ENCODE results near the gene TCEAL9.

DNA sequence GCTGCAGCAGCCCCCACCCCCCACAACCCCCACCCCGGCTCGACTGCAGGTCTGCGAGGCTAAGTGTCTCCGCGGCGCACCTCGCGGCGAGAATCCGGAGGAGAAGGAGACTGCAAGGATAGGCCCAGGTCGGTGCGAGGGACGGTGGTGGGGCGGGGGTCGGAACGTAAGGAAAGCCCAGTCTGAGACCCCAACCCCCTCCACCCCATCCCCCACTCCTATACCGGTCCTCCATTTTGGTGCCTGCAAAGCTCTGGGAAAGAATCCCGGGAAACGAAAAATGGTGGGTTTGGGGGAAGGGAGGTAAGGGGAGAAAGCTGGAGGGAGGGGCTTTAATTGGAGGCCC is 20.6 kb downstream of the TCEAL9 start:
- TF ChIP-seq PPARA (CRISPR knock-in tag; IDR thresholded peaks at IDR 0.05; ENCODE audit: borderline replicate concordance) (no peak), ESRRG (CRISPR knock-in tag; IDR thresholded peaks at IDR 0.05) (no peak), ZFP3 (CRISPR knock-in tag; IDR thresholded peaks at IDR 0.05) (no peak), ZNF565 (CRISPR knock-in tag; conservative IDR thresholded peaks at IDR 0.05; ENCODE audit: low read depth) (no peak), BACH2 (CRISPR knock-in tag; IDR thresholded peaks at IDR 0.05; ENCODE audit: borderline replicate concordance) (no peak)
- TF ChIP-seq, protein P1, sequence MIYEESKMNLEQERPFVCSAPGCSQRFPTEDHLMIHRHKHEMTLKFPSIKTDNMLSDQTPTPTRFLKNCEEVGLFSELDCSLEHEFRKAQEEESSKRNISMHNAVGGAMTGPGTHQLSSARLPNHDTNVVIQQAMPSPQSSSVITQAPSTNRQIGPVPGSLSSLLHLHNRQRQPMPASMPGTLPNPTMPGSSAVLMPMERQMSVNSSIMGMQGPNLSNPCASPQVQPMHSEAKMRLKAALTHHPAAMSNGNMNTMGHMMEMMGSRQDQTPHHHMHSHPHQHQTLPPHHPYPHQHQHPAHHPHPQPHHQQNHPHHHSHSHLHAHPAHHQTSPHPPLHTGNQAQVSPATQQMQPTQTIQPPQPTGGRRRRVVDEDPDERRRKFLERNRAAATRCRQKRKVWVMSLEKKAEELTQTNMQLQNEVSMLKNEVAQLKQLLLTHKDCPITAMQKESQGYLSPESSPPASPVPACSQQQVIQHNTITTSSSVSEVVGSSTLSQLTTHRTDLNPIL (CRISPR knock-in tag; IDR thresholded peaks at IDR 0.05; ENCODE audit: low read depth), result no peak
- TF ChIP-seq, protein P2, sequence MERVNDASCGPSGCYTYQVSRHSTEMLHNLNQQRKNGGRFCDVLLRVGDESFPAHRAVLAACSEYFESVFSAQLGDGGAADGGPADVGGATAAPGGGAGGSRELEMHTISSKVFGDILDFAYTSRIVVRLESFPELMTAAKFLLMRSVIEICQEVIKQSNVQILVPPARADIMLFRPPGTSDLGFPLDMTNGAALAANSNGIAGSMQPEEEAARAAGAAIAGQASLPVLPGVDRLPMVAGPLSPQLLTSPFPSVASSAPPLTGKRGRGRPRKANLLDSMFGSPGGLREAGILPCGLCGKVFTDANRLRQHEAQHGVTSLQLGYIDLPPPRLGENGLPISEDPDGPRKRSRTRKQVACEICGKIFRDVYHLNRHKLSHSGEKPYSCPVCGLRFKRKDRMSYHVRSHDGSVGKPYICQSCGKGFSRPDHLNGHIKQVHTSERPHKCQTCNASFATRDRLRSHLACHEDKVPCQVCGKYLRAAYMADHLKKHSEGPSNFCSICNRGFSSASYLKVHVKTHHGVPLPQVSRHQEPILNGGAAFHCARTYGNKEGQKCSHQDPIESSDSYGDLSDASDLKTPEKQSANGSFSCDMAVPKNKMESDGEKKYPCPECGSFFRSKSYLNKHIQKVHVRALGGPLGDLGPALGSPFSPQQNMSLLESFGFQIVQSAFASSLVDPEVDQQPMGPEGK (CRISPR knock-in tag; IDR thresholded peaks at IDR 0.05; ENCODE audit: borderline replicate concordance), result no peak
- TF ChIP-seq, protein P3, sequence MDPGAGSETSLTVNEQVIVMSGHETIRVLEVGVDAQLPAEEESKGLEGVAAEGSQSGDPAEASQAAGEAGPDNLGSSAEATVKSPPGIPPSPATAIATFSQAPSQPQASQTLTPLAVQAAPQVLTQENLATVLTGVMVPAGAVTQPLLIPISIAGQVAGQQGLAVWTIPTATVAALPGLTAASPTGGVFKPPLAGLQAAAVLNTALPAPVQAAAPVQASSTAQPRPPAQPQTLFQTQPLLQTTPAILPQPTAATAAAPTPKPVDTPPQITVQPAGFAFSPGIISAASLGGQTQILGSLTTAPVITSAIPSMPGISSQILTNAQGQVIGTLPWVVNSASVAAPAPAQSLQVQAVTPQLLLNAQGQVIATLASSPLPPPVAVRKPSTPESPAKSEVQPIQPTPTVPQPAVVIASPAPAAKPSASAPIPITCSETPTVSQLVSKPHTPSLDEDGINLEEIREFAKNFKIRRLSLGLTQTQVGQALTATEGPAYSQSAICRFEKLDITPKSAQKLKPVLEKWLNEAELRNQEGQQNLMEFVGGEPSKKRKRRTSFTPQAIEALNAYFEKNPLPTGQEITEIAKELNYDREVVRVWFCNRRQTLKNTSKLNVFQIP (CRISPR knock-in tag; IDR thresholded peaks at IDR 0.05; ENCODE audit: borderline replicate concordance, low read depth), result no peak

Measured in SK-N-SH treated with all-trans-retinoic acid at 6 μM for 48 hours (cell line).